Trophoblast cell (in vitro differentiated cells and primary cell): ENCODE data around the gene CACNA1I.

Experiments used
- DNase-seq, 2 donors: peaks; one replicate each; pipeline ENCODE4 v3.0.0-alpha.2; 2016
- H2AFZ ChIP-seq: 2 replicates; pipeline ENCODE4 v1.6.1; 2013; ENCODE audit warnings: low read length, moderate library complexity, mild to moderate bottlenecking; ENCODE audit not compliant: insufficient read depth, poor library complexity
- H2AK5ac ChIP-seq: 2 replicates; pipeline ENCODE4 v1.6.1; 2013; ENCODE audit warnings: mild to moderate bottlenecking, low read length
- H2BK120ac ChIP-seq: 2 replicates; pipeline ENCODE4 v1.6.1; 2013; ENCODE audit warnings: low read length, mild to moderate bottlenecking, moderate library complexity; ENCODE audit not compliant: insufficient read depth, poor library complexity
- H2BK12ac ChIP-seq: 2 replicates; pipeline ENCODE4 v1.6.1; 2013; ENCODE audit warnings: mild to moderate bottlenecking, low read length, moderate library complexity
- H2BK5ac ChIP-seq: 2 replicates; pipeline ENCODE4 v1.6.1; 2013; ENCODE audit warnings: low read length, low read depth, moderate library complexity, mild to moderate bottlenecking; ENCODE audit not compliant: poor library complexity
- H3K14ac ChIP-seq: 2 replicates; pipeline ENCODE4 v1.6.1; 2013; ENCODE audit warnings: mild to moderate bottlenecking, low read length
- H3K18ac ChIP-seq: 2 replicates; pipeline ENCODE4 v1.6.1; 2013; ENCODE audit warnings: mild to moderate bottlenecking, low read length
- H3K23ac ChIP-seq: 2 replicates; pipeline ENCODE4 v1.6.1; 2013; ENCODE audit warnings: low read length
- H3K27ac ChIP-seq: 2 replicates; pipeline ENCODE4 v1.5.1; 2013; ENCODE audit warnings: low read depth, mild to moderate bottlenecking, inconsistent platforms, low read length, moderate library complexity
- H3K27me3 ChIP-seq: 2 replicates; pipeline ENCODE4 v1.6.1; 2013; ENCODE audit warnings: inconsistent platforms, mild to moderate bottlenecking, low read length, moderate library complexity; ENCODE audit not compliant: insufficient read depth
- H3K36me3 ChIP-seq, 2 experiments: 1 replicate in 1 of 2; 2 replicates in 1 of 2; pipeline ENCODE4 v1.6.1; 2013; ENCODE audit warnings: low read length in 2 of 2, mild to moderate bottlenecking in 2 of 2, moderate library complexity in 1 of 2; ENCODE audit not compliant: insufficient read depth in 2 of 2, control insufficient read depth in 1 of 2
- H3K4ac ChIP-seq: 2 replicates; pipeline ENCODE4 v1.6.1; 2013; ENCODE audit warnings: low read depth, mild to moderate bottlenecking, low read length, moderate library complexity
- H3K4me1 ChIP-seq, 2 experiments: 1 replicate in 1 of 2; 2 replicates in 1 of 2; pipeline ENCODE4 v1.6.1; 2013; ENCODE audit warnings: low read length in 2 of 2, mild to moderate bottlenecking in 2 of 2, moderate library complexity in 1 of 2; ENCODE audit not compliant: insufficient read depth in 2 of 2, control insufficient read depth in 1 of 2
- H3K4me2 ChIP-seq: 2 replicates; pipeline ENCODE4 v1.6.1; 2013; ENCODE audit warnings: inconsistent platforms, mild to moderate bottlenecking, low read length, moderate library complexity
- H3K4me3 ChIP-seq: 2 replicates; pipeline ENCODE4 v1.5.1; 2013; ENCODE audit warnings: mild to moderate bottlenecking, low read depth, low read length, inconsistent platforms
- H3K79me1 ChIP-seq: one replicate; pipeline ENCODE4 v1.6.1; 2013; ENCODE audit warnings: low read length
- H3K79me2 ChIP-seq: 2 replicates; pipeline ENCODE4 v1.6.1; 2013; ENCODE audit warnings: low read length, mild to moderate bottlenecking; ENCODE audit not compliant: control insufficient read depth, insufficient read depth, poor library complexity
- H3K9ac ChIP-seq: 2 replicates; pipeline ENCODE4 v1.6.1; 2013; ENCODE audit warnings: mild to moderate bottlenecking, low read length
- H3K9me3 ChIP-seq: 2 replicates; pipeline ENCODE4 v1.6.1; 2013; ENCODE audit warnings: low read depth, mild to moderate bottlenecking, control low read depth, inconsistent platforms, low read length; ENCODE audit not compliant: insufficient read depth
- H4K12ac ChIP-seq: 2 replicates; pipeline ENCODE4 v1.6.1; 2013; ENCODE audit warnings: low read depth, mild to moderate bottlenecking, low read length, moderate library complexity
- H4K8ac ChIP-seq: 2 replicates; pipeline ENCODE4 v1.6.1; 2013; ENCODE audit warnings: low read depth, mild to moderate bottlenecking, low read length, moderate library complexity
- H4K91ac ChIP-seq: one replicate; pipeline ENCODE4 v1.6.1; 2013; ENCODE audit warnings: low read depth, mild to moderate bottlenecking, low read length, moderate library complexity
- WGBS: extraction: QIAGEN DNeasy Blood & Tissue Kit; methylation state at CpG from one replicate; pipeline ENCODE4 v1.1.7; 2013; ENCODE audit warnings: missing lambda C conversion rate; ENCODE audit not compliant: insufficient read length, insufficient coverage; ENCODE audit errors: extremely low coverage; 5-methylcytosine and 5-hydroxymethylcytosine counted together

Gene CACNA1I

GRCh38 chr22:39669432-39669831 is 98.9 kb downstream of the CACNA1I start:
- no peak overlapping the region for H3K4me2 ChIP-seq
- no peak overlapping the region for H2BK5ac ChIP-seq
- no CpG with 5 or more reads among the region's 2 CpGs for WGBS
- no peaks in the 10 kb centered on the region for H3K79me2 ChIP-seq
- H4K12ac ChIP-seq = no peak overlapping the region
- no peak overlapping the region for H3K27ac ChIP-seq
- H3K9me3 ChIP-seq = peaks cover 17% of the 10 kb centered on the region
- no peak overlapping the region for H3K14ac ChIP-seq
- no peaks in the 10 kb centered on the region for H3K4me1 ChIP-seq
- no peak overlapping the region for H2BK12ac ChIP-seq
- no peak overlapping the region for H2AFZ ChIP-seq
- no peak overlapping the region for H3K18ac ChIP-seq
- no peaks in the 10 kb centered on the region for H3K27me3 ChIP-seq
- H3K36me3 ChIP-seq = no peaks in the 10 kb centered on the region
- H2AK5ac ChIP-seq = no peak overlapping the region
- no peak overlapping the region for H3K4ac ChIP-seq
- H2BK120ac ChIP-seq = no peak overlapping the region
- no peaks in the 10 kb centered on the region for H3K79me1 ChIP-seq
- no peak overlapping the region for H3K4me3 ChIP-seq
- H3K23ac ChIP-seq = no peak overlapping the region
- DNase-seq = no peak
- H3K9ac ChIP-seq = no peak overlapping the region
- H4K91ac ChIP-seq = no peak overlapping the region
- H4K8ac ChIP-seq = no peak overlapping the region

- H3K4me1 ChIP-seq = no peaks in the 10 kb centered on the region
These were observed 101.4 kb downstream of the CACNA1I start for GRCh38 chr22:39671936-39672335.

GRCh38 chr22:39674536-39674935 is 104.0 kb downstream of the CACNA1I start:
- WGBS = no CpG with 5 or more reads among the region's 7 CpGs
- no peak overlapping the region for H4K12ac ChIP-seq

More at GRCh38 chr22:39671936-39672335, 101.4 kb downstream of the CACNA1I start:
- Histone ChIP-seq H4K91ac (no peak overlapping the region), H3K4ac (no peak overlapping the region), H3K9ac (no peak overlapping the region), H3K27me3 (no peaks in the 10 kb centered on the region), H3K36me3 (no peaks in the 10 kb centered on the region), H4K12ac (no peak overlapping the region), H3K9me3 (peaks cover 17% of the 10 kb centered on the region), H3K4me3 (no peak overlapping the region), H2BK12ac (no peak overlapping the region), H4K8ac (no peak overlapping the region), H2AFZ (no peak overlapping the region), H3K14ac (no peak overlapping the region), H3K18ac (no peak overlapping the region), H3K27ac (no peak overlapping the region), H3K79me2 (no peaks in the 10 kb centered on the region), H3K23ac (no peak overlapping the region), H2BK5ac (no peak overlapping the region), H3K79me1 (no peaks in the 10 kb centered on the region), H2BK120ac (no peak overlapping the region), H2AK5ac (no peak overlapping the region), H3K4me2 (no peak overlapping the region)
- DNase-seq = no peak
- no CpG with 5 or more reads among the region's 3 CpGs for WGBS

GRCh38 chr22:39675947-39676346 is 105.4 kb downstream of the CACNA1I start:
- H3K4me3 ChIP-seq = no peak overlapping the region
- H3K36me3 ChIP-seq = no peaks in the 10 kb centered on the region
- H3K4ac ChIP-seq = no peak overlapping the region
- H3K79me1 ChIP-seq = no peaks in the 10 kb centered on the region
- no peaks in the 10 kb centered on the region for H3K79me2 ChIP-seq
- no peak overlapping the region for H4K8ac ChIP-seq
- no peaks in the 10 kb centered on the region for H3K27me3 ChIP-seq
- no peak overlapping the region for H3K4me2 ChIP-seq
- H2BK5ac ChIP-seq = no peak overlapping the region
- no peak overlapping the region for H2BK120ac ChIP-seq
- H3K23ac ChIP-seq = no peak overlapping the region
- H2BK12ac ChIP-seq = no peak overlapping the region
- no peak overlapping the region for H3K27ac ChIP-seq
- H3K9ac ChIP-seq = no peak overlapping the region
- WGBS = no CpG with 5 or more reads among the region's 10 CpGs
- H3K14ac ChIP-seq = no peak overlapping the region
- H4K12ac ChIP-seq = no peak overlapping the region
- H2AFZ ChIP-seq = no peak overlapping the region
- H3K9me3 ChIP-seq = peaks cover 15% of the 10 kb centered on the region
- no peak overlapping the region for H3K18ac ChIP-seq
- H4K91ac ChIP-seq = no peak overlapping the region
- H2AK5ac ChIP-seq = no peak overlapping the region
- no peaks in the 10 kb centered on the region for H3K4me1 ChIP-seq
- DNase-seq = no peak

More at GRCh38 chr22:39674536-39674935, 104.0 kb downstream of the CACNA1I start:
- no peaks in the 10 kb centered on the region for H3K27me3 ChIP-seq
- no peak overlapping the region for H2AFZ ChIP-seq
- H3K4me3 ChIP-seq = no peak overlapping the region
- no peak overlapping the region for H2BK12ac ChIP-seq
- H3K23ac ChIP-seq = no peak overlapping the region
- H4K91ac ChIP-seq = no peak overlapping the region
- no peak overlapping the region for H2BK5ac ChIP-seq
- H3K4me1 ChIP-seq = no peaks in the 10 kb centered on the region
- peaks cover 18% of the 10 kb centered on the region for H3K9me3 ChIP-seq
- H3K14ac ChIP-seq = no peak overlapping the region
- H3K79me2 ChIP-seq = no peaks in the 10 kb centered on the region
- H2BK120ac ChIP-seq = no peak overlapping the region
- no peaks in the 10 kb centered on the region for H3K79me1 ChIP-seq
- H2AK5ac ChIP-seq = no peak overlapping the region
- H3K18ac ChIP-seq = no peak overlapping the region
- H3K4me2 ChIP-seq = no peak overlapping the region
- no peak overlapping the region for H3K27ac ChIP-seq
- no peak overlapping the region for H3K4ac ChIP-seq
- no peak overlapping the region for H4K8ac ChIP-seq
- H3K9ac ChIP-seq = no peak overlapping the region
- peak; percentile 35 to 69 for DNase-seq
- no peaks in the 10 kb centered on the region for H3K36me3 ChIP-seq
